ENCODE results near the gene PIGQ. TPM values are rescaled to one million over a fixed set of nuclear protein-coding genes. Genes with fewer than 3 reads are reported as not detected.

Gene PIGQ
- total RNA-seq, 4 donors from 2014 or later = 30.4 to 42.4 (median 36.8) TPM

DNA sequence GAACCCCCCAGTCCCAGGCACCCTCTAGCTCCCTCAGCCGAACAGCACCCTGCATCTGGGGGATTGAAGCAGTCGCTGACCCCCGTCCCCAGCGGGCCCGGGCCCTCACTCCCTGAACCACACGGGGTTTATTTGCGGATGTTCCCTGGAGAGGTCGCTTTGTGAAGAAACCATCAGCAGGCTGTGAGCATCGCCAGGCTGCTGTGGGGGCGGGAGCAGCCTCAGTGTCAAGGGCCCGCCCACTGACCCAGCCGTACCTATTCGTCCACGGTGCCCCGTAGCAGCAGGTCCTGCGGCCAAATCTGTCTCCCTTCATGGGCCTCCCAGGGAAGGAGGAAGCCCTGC, 13.7 kb downstream of the PIGQ start:
- no CpG with 5 or more reads among the region's 16 CpGs for WGBS, 2 donors (ENCODE audit: low coverage in 1 of 2)
- H3K9me3 ChIP-seq = no peaks in the 10 kb centered on the region
- no peak overlapping the region for H3K27ac ChIP-seq
- TF ChIP-seq POLR2A (IDR thresholded peaks at IDR 0.05) (no peak), EP300 (IDR thresholded peaks at IDR 0.05) (no peak), POLR2AphosphoS5 (IDR thresholded peaks at IDR 0.05) (no peak)
- TF ChIP-seq, protein P1, sequence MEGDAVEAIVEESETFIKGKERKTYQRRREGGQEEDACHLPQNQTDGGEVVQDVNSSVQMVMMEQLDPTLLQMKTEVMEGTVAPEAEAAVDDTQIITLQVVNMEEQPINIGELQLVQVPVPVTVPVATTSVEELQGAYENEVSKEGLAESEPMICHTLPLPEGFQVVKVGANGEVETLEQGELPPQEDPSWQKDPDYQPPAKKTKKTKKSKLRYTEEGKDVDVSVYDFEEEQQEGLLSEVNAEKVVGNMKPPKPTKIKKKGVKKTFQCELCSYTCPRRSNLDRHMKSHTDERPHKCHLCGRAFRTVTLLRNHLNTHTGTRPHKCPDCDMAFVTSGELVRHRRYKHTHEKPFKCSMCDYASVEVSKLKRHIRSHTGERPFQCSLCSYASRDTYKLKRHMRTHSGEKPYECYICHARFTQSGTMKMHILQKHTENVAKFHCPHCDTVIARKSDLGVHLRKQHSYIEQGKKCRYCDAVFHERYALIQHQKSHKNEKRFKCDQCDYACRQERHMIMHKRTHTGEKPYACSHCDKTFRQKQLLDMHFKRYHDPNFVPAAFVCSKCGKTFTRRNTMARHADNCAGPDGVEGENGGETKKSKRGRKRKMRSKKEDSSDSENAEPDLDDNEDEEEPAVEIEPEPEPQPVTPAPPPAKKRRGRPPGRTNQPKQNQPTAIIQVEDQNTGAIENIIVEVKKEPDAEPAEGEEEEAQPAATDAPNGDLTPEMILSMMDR (IDR thresholded peaks at IDR 0.05) = no peak
- no peak for ATAC-seq
- no peak overlapping the region for H3K4me3 ChIP-seq
- H3K4me1 ChIP-seq = peaks cover 0 to 36% (median 13%) of the 10 kb centered on the region in 3 donors
- peaks cover 11% of the 10 kb centered on the region for H3K27me3 ChIP-seq
- peaks cover 0 to 25% of the 10 kb centered on the region in 2 donors for H3K36me3 ChIP-seq

DNA sequence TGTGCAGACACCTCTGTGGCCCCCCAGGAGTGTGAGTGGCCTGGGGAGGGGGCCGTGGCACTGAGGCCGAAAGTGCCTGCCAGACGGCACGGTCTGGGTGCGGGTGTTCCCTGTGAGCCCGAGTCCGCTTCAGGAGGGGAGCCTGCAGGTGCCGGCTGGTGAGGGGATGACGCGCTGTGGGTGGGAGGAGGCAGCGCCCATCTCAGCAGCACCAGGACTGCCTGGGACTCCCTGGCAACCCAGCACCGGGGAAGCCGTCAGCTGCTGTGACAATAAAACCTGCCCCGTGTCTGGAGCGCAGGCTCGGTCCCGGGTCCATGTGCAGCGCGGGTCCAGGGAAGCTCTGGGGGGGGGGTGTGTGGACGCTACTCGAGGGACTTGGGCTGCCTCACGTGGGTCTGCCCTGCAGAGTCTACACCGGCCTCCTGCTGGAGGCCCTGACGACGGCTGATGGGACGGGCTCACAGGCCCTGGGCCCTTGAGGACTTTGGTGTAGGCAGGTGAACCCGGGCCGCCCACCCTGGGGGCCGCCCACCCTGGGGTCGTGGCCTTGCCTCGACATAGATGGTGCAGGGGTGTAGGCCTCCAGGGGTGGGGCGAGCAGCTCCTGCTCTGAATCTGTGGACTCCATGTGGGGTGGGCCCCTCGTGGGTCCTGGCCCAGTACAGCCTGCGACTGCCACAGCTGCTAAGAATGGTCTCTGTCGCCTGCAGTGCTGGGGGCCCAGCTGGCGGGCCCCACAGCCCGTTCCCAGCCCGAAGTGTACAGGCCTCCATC, 14.2 kb downstream of the PIGQ start:
- 60% methylated on average over 4 of the region's 38 CpGs; no CpG with 5 or more reads in 1 of the 2 donors for WGBS, 2 donors (ENCODE audit: low coverage in 1 of 2)
- no peak for ATAC-seq
- H3K36me3 ChIP-seq = peaks cover 0 to 25% of the 10 kb centered on the region in 2 donors

DNA sequence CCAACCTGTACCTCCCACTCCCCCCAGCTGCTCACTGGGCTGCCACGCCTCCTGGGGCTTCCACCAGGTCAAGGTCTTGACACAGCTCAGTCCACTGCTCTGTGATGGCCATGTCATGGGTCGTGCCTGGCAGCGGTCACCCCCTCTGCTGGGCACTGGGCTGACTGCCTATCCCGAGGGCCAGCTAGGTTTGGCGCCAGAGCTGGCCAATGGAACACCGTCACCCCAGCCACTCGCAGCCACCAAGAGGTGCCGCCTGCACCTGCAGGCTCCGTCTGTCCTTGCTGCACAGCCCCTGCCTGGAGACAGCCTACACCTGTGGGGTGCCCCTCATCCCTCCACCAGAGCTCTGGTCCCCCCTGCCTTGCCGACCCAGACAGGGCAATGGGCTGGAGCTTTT, 15.6 kb downstream of the PIGQ start:
- ATAC-seq = no peak
- H3K27ac ChIP-seq = no peak overlapping the region
- H3K36me3 ChIP-seq = peaks cover 0 to 24% of the 10 kb centered on the region in 2 donors
- H3K4me1 ChIP-seq = peaks cover 0 to 29% (median 13%) of the 10 kb centered on the region in 3 donors
- H3K27me3 ChIP-seq = peaks cover 11% of the 10 kb centered on the region
- no peak overlapping the region for H3K4me3 ChIP-seq
- H3K9me3 ChIP-seq = no peaks in the 10 kb centered on the region
- TF ChIP-seq, protein P1 (IDR thresholded peaks at IDR 0.05) = no peak
- 17% methylated on average over 1 of the region's 10 CpGs; no CpG with 5 or more reads in 1 of the 2 donors for WGBS, 2 donors (ENCODE audit: low coverage in 1 of 2)

More for the DNA sequence above, 14.2 kb downstream of the PIGQ start:
- no peaks in the 10 kb centered on the region for H3K9me3 ChIP-seq
- TF ChIP-seq EP300 (IDR thresholded peaks at IDR 0.05) = no peak
- TF ChIP-seq, protein P1 (IDR thresholded peaks at IDR 0.05) = no peak
- TF ChIP-seq POLR2A (IDR thresholded peaks at IDR 0.05) = no peak
- TF ChIP-seq POLR2AphosphoS5 (IDR thresholded peaks at IDR 0.05) = no peak
- H3K27me3 ChIP-seq = peaks cover 11% of the 10 kb centered on the region
- no peak overlapping the region for H3K4me3 ChIP-seq
- no peak overlapping the region for H3K27ac ChIP-seq
- peaks cover 0 to 32% (median 13%) of the 10 kb centered on the region in 3 donors for H3K4me1 ChIP-seq

DNA sequence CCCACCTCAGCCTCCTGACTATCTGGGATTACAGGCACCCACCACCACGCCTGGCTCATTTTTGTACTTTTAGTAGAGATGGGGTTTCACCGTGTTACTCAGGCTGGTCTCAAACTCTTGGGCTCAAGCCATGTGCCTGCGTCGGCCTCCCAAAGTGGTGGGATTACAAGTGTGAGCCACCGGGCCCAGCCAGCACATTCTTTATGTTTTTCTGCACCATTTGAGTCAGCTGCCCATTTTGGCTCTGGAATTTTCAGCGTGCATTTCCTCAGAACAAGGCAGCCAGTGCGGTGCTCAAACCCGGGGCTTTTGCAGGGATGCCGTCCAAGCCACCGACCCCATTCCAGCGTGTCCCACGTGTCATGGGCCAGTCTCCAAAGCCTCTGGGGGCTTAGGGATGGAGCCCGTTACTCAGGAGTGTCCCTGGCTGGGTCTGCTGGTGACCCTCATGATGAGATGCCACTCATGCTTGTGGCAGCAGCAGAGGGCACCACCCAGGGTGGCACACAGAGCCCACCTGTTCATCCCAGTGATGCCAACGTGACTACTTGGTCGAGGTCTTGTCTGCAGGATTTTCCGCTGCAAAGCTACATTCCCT, 16.4 kb downstream of the PIGQ start:
- Histone ChIP-seq H3K27ac (no peak overlapping the region), H3K4me3 (no peak overlapping the region), H3K27me3 (peaks cover 11% of the 10 kb centered on the region), H3K36me3 (peaks cover 0 to 17% of the 10 kb centered on the region in 2 donors), H3K9me3 (no peaks in the 10 kb centered on the region), H3K4me1 (peaks cover 0 to 37% (median 18%) of the 10 kb centered on the region in 3 donors)
- TF ChIP-seq EP300 (IDR thresholded peaks at IDR 0.05) (no peak), POLR2A (IDR thresholded peaks at IDR 0.05) (no peak), POLR2AphosphoS5 (IDR thresholded peaks at IDR 0.05) (no peak)
- TF ChIP-seq, protein P1 (IDR thresholded peaks at IDR 0.05) = no peak
- 9 to 57% methylated on average over 6 to 12 of the region's 16 CpGs for WGBS, 2 donors (ENCODE audit: low coverage in 1 of 2)
- ATAC-seq = no peak
